HuH-7.5 (cell line): Measurements from ENCODE around the gene EML6.

Experiments used
- DNase-seq: peaks from one replicate; pipeline ENCODE4 v3.0.0; 2011; ENCODE audit warnings: low spot score

The EML6 gene

GRCh38 chr2:54999182-54999581 lies 275.7 kb downstream of the EML6 start:
- DNase-seq = no peak

- DNase-seq = no peak
These were observed 276.9 kb downstream of the EML6 start for GRCh38 chr2:55000341-55000740.

- no peak for DNase-seq
These were observed 278.3 kb downstream of the EML6 start for GRCh38 chr2:55001716-55002115.

DNA sequence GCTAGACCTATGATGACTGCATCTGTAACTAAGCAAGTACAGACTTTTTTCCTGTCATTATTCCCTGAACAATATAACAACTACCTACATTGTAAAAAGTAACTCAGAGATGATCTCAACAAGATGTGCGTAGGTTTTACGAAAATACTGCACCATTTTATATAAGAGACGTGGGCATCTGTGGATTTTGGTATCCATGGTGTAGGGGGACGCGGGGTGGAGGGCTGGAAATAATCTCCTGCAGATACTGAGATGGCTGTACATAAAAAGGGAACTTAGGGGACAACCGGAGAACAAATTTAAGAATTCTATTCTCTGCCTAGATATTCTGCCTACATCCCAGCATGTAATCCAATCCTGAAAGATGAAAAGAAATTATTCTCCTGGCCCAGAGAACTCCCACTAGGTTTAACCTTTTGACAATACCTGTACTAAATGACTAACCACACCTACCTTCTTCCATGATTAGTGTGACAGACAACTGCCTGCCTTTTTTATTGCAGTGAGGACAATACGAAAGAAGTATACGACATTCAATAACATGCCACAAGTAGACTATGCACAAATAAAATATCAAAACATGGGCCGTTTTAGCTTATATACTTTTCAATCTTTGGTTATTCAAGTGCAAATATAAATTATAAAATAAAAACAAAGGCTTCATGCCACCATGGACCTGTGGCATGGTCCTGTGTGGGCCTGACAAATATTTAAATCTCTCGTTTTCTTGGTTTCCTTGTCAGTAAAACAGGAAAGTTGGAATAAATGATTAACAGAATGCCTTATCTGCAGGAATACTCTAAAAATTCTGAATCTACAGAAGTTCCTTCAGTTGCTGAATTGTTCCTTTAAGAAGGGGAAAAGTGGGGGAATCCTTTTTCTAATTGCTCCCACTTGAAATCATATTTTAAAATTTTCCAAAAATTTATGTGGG lies 280.5 kb downstream of the EML6 start:
- DNase-seq = no peak

DNA sequence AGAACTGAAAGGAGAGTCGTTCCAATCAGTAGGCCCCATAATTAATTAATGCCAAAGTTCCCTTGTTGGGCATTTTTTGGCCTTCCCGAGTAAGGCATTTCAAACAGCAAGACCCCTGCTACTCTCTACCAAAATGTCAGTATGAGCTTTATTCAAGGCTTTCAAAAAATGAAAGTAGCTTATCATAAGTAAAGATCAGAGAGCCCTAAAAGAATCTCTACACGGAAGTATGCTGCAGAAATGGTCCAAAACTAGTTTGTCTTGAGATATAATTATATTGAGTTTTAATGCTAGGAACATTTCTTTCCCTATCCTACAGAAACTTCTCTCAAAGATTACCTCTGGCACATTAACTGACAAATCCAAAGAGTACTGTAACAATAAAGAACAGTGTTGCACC lies 282.8 kb downstream of the EML6 start:
- DNase-seq = no peak

GRCh38 chr2:55009277-55010060 lies 286.0 kb downstream of the EML6 start:
- DNase-seq = no peak

GRCh38 chr2:55010149-55010591 lies 286.7 kb downstream of the EML6 start:
- no peak for DNase-seq

- no peak for DNase-seq
These were observed 287.5 kb downstream of the EML6 start for GRCh38 chr2:55010915-55011314.

DNA sequence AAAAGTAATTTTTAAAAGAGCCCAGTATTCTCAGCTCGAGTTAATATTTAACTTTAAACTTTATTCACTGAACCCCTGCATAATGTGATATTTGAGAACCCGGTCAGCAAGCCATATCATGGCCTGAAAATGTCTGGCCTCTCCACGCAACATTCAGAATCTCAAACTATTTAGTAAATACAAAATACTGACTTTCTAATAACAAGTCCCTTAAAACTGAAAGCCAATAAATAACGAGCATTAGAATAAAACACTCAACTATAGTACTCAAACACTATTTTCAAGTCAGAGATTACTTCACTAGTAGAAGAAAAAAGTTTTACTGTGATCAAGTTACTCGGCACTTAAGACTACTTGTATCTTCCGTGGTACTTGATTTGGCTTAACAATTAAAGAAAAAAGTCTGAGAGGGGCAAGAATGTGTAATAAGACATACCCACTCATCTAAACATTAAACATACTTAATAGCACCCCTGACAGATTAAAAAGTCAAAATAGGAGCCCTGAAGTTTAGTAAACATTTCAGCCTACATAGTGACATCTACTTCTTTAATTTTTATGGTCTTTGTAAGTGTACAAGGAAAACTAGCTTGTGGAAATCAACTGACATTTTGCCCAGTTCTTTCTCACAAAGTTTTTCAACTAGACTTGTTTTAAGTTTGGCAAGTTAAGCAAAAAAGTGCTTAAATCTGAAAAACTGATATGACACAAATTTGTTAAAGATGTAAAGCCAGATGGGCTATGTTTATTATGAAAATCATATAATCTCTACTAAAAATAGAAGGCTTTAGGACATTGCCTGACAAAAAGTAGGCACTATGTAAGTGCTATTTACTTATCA lies 288.6 kb downstream of the EML6 start:
- no peak for DNase-seq

DNA sequence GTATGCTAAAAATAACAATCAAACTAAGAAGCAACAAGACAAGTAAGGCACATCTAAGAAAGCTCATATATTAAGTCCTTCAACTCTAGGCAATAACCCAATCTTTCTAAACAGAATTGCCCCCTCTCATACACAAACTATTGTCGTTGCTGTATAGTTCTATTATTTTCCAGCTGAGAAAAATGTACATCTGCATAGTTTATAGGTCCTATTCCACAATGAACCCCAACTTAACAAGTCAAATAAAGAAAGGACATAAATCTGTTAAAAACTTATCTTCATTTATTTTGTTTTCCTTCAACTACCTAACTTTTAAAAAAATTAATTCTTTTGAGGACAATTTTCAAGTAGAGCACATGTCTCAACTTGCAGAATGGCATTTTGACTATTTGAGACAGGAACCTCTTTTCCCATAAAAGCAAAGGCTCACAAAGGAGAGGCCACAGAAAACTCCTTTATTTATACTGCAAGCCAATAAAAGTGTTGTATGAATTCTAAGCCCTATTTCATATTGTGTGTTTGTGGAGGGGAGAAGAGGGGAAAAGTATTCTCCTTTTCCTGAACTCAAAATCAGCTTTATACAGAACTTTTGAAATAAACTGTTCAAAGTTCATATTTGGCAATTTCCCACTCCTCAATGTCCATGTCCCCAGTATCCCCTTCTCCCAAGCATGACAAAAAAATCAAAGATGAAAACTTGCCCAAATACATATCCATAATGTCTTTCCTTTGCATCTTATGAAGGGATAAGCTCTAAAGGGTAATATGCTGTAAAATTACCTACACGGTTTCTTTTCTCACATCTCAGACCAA lies 289.4 kb downstream of the EML6 start:
- no peak for DNase-seq

DNA sequence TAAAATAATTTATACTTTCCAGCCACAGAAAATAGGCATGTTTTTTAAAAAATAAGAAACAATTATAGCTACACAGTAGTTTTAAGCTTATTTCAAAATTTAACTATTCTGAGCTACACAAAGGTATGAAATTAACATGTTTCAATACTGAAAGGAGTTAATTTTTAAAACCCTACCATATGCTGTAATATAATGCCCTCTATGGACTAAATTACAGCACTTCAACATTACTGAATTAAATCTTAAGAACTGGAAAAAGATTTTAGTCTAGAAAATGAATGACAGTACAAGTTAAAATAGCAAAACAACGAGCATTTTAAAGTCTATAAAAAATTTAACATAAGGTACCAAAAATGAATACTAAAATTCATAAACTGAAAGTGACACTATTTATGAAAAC lies 290.5 kb downstream of the EML6 start:
- DNase-seq = no peak

- peak; percentile 18 for DNase-seq
These were observed 291.8 kb downstream of the EML6 start for GRCh38 chr2:55014962-55015939.

DNA sequence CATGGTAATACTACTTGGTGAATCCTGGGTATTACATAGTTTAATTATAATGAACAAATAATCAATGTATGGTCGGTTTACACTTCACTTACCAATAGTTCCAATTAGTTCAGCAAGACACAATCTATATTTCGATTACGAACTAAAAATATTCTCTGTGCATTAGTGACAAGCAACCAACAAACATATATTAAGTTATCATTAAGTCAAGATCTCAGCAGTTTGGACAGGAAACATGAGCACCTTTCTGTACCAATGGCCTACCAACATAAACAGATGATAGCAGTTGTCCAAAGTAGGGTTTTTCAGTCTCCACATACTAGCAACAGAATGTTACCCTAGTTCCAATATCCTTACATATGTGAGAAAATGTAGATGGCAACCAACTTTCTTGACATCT lies 294.0 kb downstream of the EML6 start:
- no peak for DNase-seq

DNA sequence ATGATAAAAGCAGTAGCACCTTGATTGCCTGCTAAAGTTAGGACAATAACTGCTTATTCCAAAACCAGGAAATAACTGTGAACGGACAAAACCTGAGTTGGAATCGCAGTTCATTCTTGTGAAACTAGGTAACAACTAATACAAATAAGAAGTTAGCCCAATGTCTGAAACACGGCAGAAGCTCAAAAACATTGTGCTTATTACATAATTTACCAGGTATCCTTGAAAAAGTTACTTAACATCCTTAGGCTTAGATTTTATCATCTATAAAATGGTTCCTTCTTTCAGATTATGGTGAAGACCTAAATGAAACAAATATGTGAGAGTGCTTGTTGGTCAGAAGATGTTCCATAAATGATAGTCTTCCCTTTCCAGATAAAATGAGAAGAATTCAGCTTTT lies 294.4 kb downstream of the EML6 start:
- DNase-seq = no peak

GRCh38 chr2:55018619-55019018 lies 295.2 kb downstream of the EML6 start:
- DNase-seq = no peak

DNA sequence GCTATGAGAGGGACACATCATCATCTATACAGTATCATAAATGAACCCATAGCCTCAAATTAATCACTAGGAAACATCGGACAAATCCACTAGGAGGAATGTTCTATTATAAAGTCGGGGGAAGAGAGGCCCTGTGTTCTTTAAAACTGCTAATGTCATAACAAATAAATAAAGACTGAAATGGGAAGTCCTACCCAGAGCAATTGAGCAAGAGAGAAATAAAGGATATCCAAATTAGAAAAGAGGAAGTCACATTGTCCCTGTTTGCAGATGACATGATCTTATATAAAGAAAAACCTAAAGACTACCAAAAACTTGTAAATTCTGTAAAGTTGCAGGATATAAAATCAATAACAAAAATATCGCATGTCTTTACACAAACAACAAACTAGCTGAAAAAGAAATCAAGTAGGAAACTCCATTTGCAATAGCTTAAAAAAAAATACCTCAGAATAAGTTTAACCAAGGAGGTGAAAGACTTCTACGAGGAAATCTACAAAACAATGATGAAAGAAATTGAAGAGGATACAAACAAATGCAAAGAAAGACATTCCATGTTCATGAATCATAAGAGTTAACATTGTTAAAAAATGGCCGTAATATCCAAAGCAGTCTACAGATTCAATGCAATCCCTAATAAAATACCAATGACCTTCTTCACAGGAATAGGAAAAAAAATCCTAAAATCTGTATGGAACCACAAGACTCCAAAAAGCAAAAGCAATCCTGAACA lies 296.2 kb downstream of the EML6 start:
- no peak for DNase-seq
